Measurements from ENCODE around the gene CEP20. TPM values are rescaled to one million over a fixed set of nuclear protein-coding genes. Genes with fewer than 3 reads are reported as not detected.
"Not testable (repeated sequence)": the region's sequence is repeated elsewhere in the genome, so short reads cannot be mapped to it uniquely, and the experiment has no call there.

Gene CEP20
- total RNA-seq, 1 donor from 2014 or later: 19.7 TPM

- Mint-ChIP-seq H3K4me3 (ENCODE audit: unreplicated experiment) (peak overlapping the region; percentile 89), H3K9me3 (ENCODE audit: low read depth) (no peaks in the 10 kb centered on the region), H3K36me3 (ENCODE audit: low read depth) (no peaks in the 10 kb centered on the region), H3K4me1 (ENCODE audit: low read depth) (peaks cover 16% of the 10 kb centered on the region), H3K27me3 (ENCODE audit: low read depth) (peaks cover 3% of the 10 kb centered on the region), H3K27ac (ENCODE audit: unreplicated experiment) (no peak overlapping the region)
- TF ChIP-seq, protein P1, sequence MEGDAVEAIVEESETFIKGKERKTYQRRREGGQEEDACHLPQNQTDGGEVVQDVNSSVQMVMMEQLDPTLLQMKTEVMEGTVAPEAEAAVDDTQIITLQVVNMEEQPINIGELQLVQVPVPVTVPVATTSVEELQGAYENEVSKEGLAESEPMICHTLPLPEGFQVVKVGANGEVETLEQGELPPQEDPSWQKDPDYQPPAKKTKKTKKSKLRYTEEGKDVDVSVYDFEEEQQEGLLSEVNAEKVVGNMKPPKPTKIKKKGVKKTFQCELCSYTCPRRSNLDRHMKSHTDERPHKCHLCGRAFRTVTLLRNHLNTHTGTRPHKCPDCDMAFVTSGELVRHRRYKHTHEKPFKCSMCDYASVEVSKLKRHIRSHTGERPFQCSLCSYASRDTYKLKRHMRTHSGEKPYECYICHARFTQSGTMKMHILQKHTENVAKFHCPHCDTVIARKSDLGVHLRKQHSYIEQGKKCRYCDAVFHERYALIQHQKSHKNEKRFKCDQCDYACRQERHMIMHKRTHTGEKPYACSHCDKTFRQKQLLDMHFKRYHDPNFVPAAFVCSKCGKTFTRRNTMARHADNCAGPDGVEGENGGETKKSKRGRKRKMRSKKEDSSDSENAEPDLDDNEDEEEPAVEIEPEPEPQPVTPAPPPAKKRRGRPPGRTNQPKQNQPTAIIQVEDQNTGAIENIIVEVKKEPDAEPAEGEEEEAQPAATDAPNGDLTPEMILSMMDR (IDR thresholded peaks at IDR 0.05): no peak
- DNase-seq (ENCODE audit: low spot score): no peak
These were observed 33.3 kb downstream of the CEP20 start for GRCh38 chr16:15854906-15855703.

DNA sequence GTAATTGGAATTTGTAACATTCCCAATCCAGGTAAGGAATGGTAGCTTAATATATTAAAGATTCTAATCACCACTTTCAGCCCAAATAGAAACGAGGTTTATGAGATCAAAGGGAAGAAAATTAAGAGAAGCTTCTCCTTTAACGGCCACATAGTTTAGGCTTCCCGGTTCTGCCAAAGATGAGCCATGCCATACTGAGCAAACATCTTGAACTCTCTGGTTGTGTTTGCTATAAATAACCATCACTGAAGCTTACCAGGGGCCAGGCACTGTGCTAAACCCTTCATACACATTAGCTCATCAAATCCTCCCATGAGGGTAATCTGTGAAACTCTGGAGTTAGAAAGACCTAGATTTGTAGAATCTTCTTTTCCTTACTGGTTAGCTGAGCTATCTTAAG is 34.3 kb downstream of the CEP20 start:
- no peak for DNase-seq (ENCODE audit: low spot score)
- Mint-ChIP-seq H3K9me3 (ENCODE audit: low read depth) (no peaks in the 10 kb centered on the region), H3K36me3 (ENCODE audit: low read depth) (no peaks in the 10 kb centered on the region), H3K4me3 (ENCODE audit: unreplicated experiment) (no peak overlapping the region), H3K27ac (ENCODE audit: unreplicated experiment) (no peak overlapping the region), H3K27me3 (ENCODE audit: low read depth) (peaks cover 3% of the 10 kb centered on the region), H3K4me1 (ENCODE audit: low read depth) (peaks cover 16% of the 10 kb centered on the region)
- TF ChIP-seq, protein P1 (IDR thresholded peaks at IDR 0.05): no peak

- DNase-seq (ENCODE audit: low spot score): no peak
These were observed 35.4 kb downstream of the CEP20 start for GRCh38 chr16:15853021-15853420.

GRCh38 chr16:15850555-15850954 is 37.8 kb downstream of the CEP20 start:
- not testable (repeated sequence) for H3K27ac Mint-ChIP-seq (ENCODE audit: unreplicated experiment); H3K4me1 Mint-ChIP-seq (ENCODE audit: low read depth); H3K9me3 Mint-ChIP-seq (ENCODE audit: low read depth); H3K36me3 Mint-ChIP-seq (ENCODE audit: low read depth); DNase-seq (ENCODE audit: low spot score); H3K4me3 Mint-ChIP-seq (ENCODE audit: unreplicated experiment)
- H3K27me3 Mint-ChIP-seq (ENCODE audit: low read depth): peaks cover 19% of the 10 kb centered on the region

More at GRCh38 chr16:15853021-15853420, 35.4 kb downstream of the CEP20 start:
- Mint-ChIP-seq H3K4me1 (ENCODE audit: low read depth) (peaks cover 15% of the 10 kb centered on the region), H3K27ac (ENCODE audit: unreplicated experiment) (no peak overlapping the region), H3K27me3 (ENCODE audit: low read depth) (peaks cover 9% of the 10 kb centered on the region), H3K36me3 (ENCODE audit: low read depth) (peaks cover 2% of the 10 kb centered on the region), H3K4me3 (ENCODE audit: unreplicated experiment) (no peak overlapping the region), H3K9me3 (ENCODE audit: low read depth) (no peaks in the 10 kb centered on the region)
- TF ChIP-seq, protein P1 (IDR thresholded peaks at IDR 0.05): no peak

GRCh38 chr16:15849209-15849981 is 39.0 kb downstream of the CEP20 start:
- H3K4me3 Mint-ChIP-seq (ENCODE audit: unreplicated experiment): no peak overlapping the region
- H3K4me1 Mint-ChIP-seq (ENCODE audit: low read depth): no peaks in the 10 kb centered on the region
- peaks cover 21% of the 10 kb centered on the region for H3K27me3 Mint-ChIP-seq (ENCODE audit: low read depth)
- TF ChIP-seq, protein P1 (IDR thresholded peaks at IDR 0.05): no peak
- no peak for DNase-seq (ENCODE audit: low spot score)
- no peaks in the 10 kb centered on the region for H3K9me3 Mint-ChIP-seq (ENCODE audit: low read depth)
- peaks cover 5% of the 10 kb centered on the region for H3K36me3 Mint-ChIP-seq (ENCODE audit: low read depth)
- no peak overlapping the region for H3K27ac Mint-ChIP-seq (ENCODE audit: unreplicated experiment)
